WTC11 (cell line): ENCODE data around the gene GUCA1A. TPM values are rescaled to one million over a fixed set of nuclear protein-coding genes. Genes with fewer than 3 reads are reported as not detected.

Experiments
- ATAC-seq: fragments of 200-7000 bp; cut with Tn5 transposase; 2 replicates; pipeline ENCODE4 v1.10.0; 2021; ENCODE audit warnings: mild to moderate bottlenecking, moderate library complexity
- CTCF ChIA-PET: fragments of 300-600 bp; sonication (Branson Sonifier 250); formaldehyde crosslinking; loops from one replicate; lab custom pipeline; 2021; ENCODE audit warnings: antibody characterized with exemption; lab: Charles Lee
- POLR2A ChIA-PET: fragments of 350-600 bp; sonication (Branson Sonifier 250); formaldehyde crosslinking; loops from one replicate; lab custom pipeline; 2021; ENCODE audit warnings: antibody characterized with exemption; lab: Charles Lee
- DNase-seq: peaks from one replicate; pipeline ENCODE4 v3.0.0; 2021; ENCODE audit warnings: low spot score
- H3K27ac Mint-ChIP-seq: 2 replicates; pipeline ENCODE4 v1.8.0; 2021; ENCODE audit warnings: mixed read lengths
- H3K27me3 Mint-ChIP-seq: 2 replicates; pipeline ENCODE4 v1.8.0; 2021; ENCODE audit warnings: low read depth, mild to moderate bottlenecking, moderate library complexity, mixed read lengths
- H3K36me3 Mint-ChIP-seq: 2 replicates; pipeline ENCODE4 v1.8.0; 2021; ENCODE audit warnings: mixed read lengths
- H3K4me1 Mint-ChIP-seq: 2 replicates; pipeline ENCODE4 v1.8.0; 2022; ENCODE audit warnings: mixed read lengths
- H3K4me3 Mint-ChIP-seq: 2 replicates; pipeline ENCODE4 v1.8.0; 2021; ENCODE audit warnings: mild to moderate bottlenecking, moderate library complexity, mixed read lengths
- H3K9me3 Mint-ChIP-seq: 2 replicates; pipeline ENCODE4 v1.8.0; 2021; ENCODE audit warnings: mixed read lengths
- ATF6 ChIP-seq: sonication (generic); formaldehyde crosslinking; IDR thresholded peaks from 2 replicates; pipeline ENCODE4 v1.8.1; 2023; ENCODE audit warnings: mild to moderate bottlenecking, missing genetic modification reagents
- ESRRA ChIP-seq: sonication (generic); formaldehyde crosslinking; IDR thresholded peaks from 2 replicates; pipeline ENCODE4 v1.8.1; 2022; ENCODE audit warnings: mild to moderate bottlenecking, missing genetic modification reagents, borderline replicate concordance
- ETV6 ChIP-seq: sonication (generic); formaldehyde crosslinking; IDR thresholded peaks from 2 replicates; pipeline ENCODE4 v1.8.1; 2022; ENCODE audit warnings: mild to moderate bottlenecking, missing genetic modification reagents
- FOXK1 ChIP-seq: sonication (generic); formaldehyde crosslinking; IDR thresholded peaks from 2 replicates; pipeline ENCODE4 v1.8.0; 2022; ENCODE audit warnings: mild to moderate bottlenecking, moderate library complexity, missing genetic modification reagents
- FOXP4 ChIP-seq: sonication (generic); formaldehyde crosslinking; IDR thresholded peaks from 2 replicates; pipeline ENCODE4 v1.8.0; 2022; ENCODE audit warnings: mild to moderate bottlenecking, missing genetic modification reagents
- GABPB1 ChIP-seq: sonication (generic); formaldehyde crosslinking; IDR thresholded peaks from 2 replicates; pipeline ENCODE4 v1.8.1; 2023; ENCODE audit warnings: mild to moderate bottlenecking, missing genetic modification reagents
- HMGXB4 ChIP-seq: sonication (generic); formaldehyde crosslinking; IDR thresholded peaks from 2 replicates; pipeline ENCODE4 v1.8.1; 2023; ENCODE audit warnings: mild to moderate bottlenecking, moderate library complexity, missing genetic modification reagents
- JUN ChIP-seq: sonication (generic); formaldehyde crosslinking; IDR thresholded peaks from 2 replicates; pipeline ENCODE4 v1.8.0; 2023; ENCODE audit warnings: mild to moderate bottlenecking, missing genetic modification reagents
- MAX ChIP-seq: sonication (generic); formaldehyde crosslinking; IDR thresholded peaks from 2 replicates; pipeline ENCODE4 v1.8.0; 2022; ENCODE audit warnings: mild to moderate bottlenecking, missing genetic modification reagents
- NFATC4 ChIP-seq: fragments of 250-450 bp; sonication (Bioruptor Pico); IDR thresholded peaks from 2 replicates; pipeline ENCODE4 v1.9.0; 2021; ENCODE audit warnings: mild to moderate bottlenecking
- PRDM15 ChIP-seq: sonication (generic); formaldehyde crosslinking; IDR thresholded peaks from 2 replicates; pipeline ENCODE4 v1.8.0; 2022; ENCODE audit warnings: missing genetic modification reagents
- SOX15 ChIP-seq: fragments of 250-450 bp; sonication (Bioruptor Pico); IDR thresholded peaks from 2 replicates; pipeline ENCODE4 v1.9.0; 2021; ENCODE audit warnings: mild to moderate bottlenecking
- TEAD1 ChIP-seq: sonication (generic); formaldehyde crosslinking; IDR thresholded peaks from 2 replicates; pipeline ENCODE4 v1.8.0; 2022; ENCODE audit warnings: mild to moderate bottlenecking, missing genetic modification reagents
- ZBTB43 ChIP-seq: sonication (generic); formaldehyde crosslinking; IDR thresholded peaks from 2 replicates; pipeline ENCODE4 v1.8.1; 2023; ENCODE audit warnings: mild to moderate bottlenecking, missing genetic modification reagents
- ZMAT4 ChIP-seq: fragments of 250-450 bp; sonication (Bioruptor Pico); IDR thresholded peaks from 2 replicates; pipeline ENCODE4 v1.9.0; 2021; ENCODE audit warnings: mild to moderate bottlenecking
- ZNF121 ChIP-seq: sonication (generic); formaldehyde crosslinking; IDR thresholded peaks from 2 replicates; pipeline ENCODE4 v1.8.0; 2023; ENCODE audit warnings: missing genetic modification reagents
- ZNF281 ChIP-seq: sonication (generic); formaldehyde crosslinking; IDR thresholded peaks from 2 replicates; pipeline ENCODE4 v1.8.0; 2023; ENCODE audit warnings: mild to moderate bottlenecking, missing genetic modification reagents
- ZNF396 ChIP-seq: fragments of 250-450 bp; sonication (Bioruptor Pico); IDR thresholded peaks from 2 replicates; pipeline ENCODE4 v1.8.0; 2021; ENCODE audit warnings: mild to moderate bottlenecking, moderate library complexity, borderline replicate concordance
- ZNF416 ChIP-seq: fragments of 250-450 bp; sonication (Bioruptor Pico); IDR thresholded peaks from 2 replicates; pipeline ENCODE4 v1.9.0; 2021; ENCODE audit warnings: mild to moderate bottlenecking, inconsistent platforms
- total RNA-seq: library from RNA; stranded (reverse); gene quantifications from 3 replicates; pipeline ENCODE4 v1.2.3, GENCODE V29; 2021

Gene GUCA1A
- total RNA-seq, 1 experiment from 2014 or later: 10.9 TPM

- ATAC-seq: no peak
- POLR2A ChIA-PET: no interaction called here
Measured at GRCh38 chr6:42147138-42147562, 26.0 kb upstream of the GUCA1A start.

More at GRCh38 chr6:42147138-42147562, 26.0 kb upstream of the GUCA1A start:
- Mint-ChIP-seq H3K27ac (no peak overlapping the region), H3K4me1 (peaks cover 12% of the 10 kb centered on the region), H3K27me3 (no peaks in the 10 kb centered on the region; the same call in 1 of the 2 replicates), H3K36me3 (peaks cover 3% of the 10 kb centered on the region), H3K4me3 (no peak overlapping the region), H3K9me3 (no peaks in the 10 kb centered on the region)
- TF ChIP-seq ESRRA (CRISPR knock-in tag) (no peak), MAX (CRISPR knock-in tag) (no peak), ZNF416 (no peak), ZMAT4 (no peak), ZNF281 (CRISPR knock-in tag) (no peak), ZNF121 (CRISPR knock-in tag) (no peak), PRDM15 (CRISPR knock-in tag) (no peak), ZBTB43 (CRISPR knock-in tag) (no peak), ATF6 (CRISPR knock-in tag) (no peak), ETV6 (CRISPR knock-in tag) (no peak), GABPB1 (no peak), FOXK1 (CRISPR knock-in tag) (no peak), SOX15 (no peak), JUN (CRISPR knock-in tag) (no peak), ZNF396 (no peak), NFATC4 (CRISPR knock-in tag) (no peak), TEAD1 (CRISPR knock-in tag) (no peak), FOXP4 (CRISPR knock-in tag) (no peak), HMGXB4 (no peak)
- CTCF ChIA-PET: interaction anchor here (0.7 to 1.8 kb wide), 4 partner anchors 18 to 43 kb away, joined by 3 to 6 read pairs (median 4); no protein-coding TSS in a partner anchor
- no peak for DNase-seq
